HG02798 (cell line): Measurements from ENCODE around the gene TMEM252.

Experiments
- ATAC-seq: cut with Tn5 transposase; IDR thresholded peaks from one replicate; pipeline ENCODE4 v1.9.1; 2021; ENCODE audit warnings: mild to moderate bottlenecking; ENCODE audit not compliant: unreplicated experiment, poor library complexity

Gene TMEM252

GRCh38 chr9:68540712-68541535 is at the start of gene TMEM252:
Gene TMEM252 (minus strand): TSS chr9:68540883. CDS start chr9:68540814, 69 bp downstream.
- ATAC-seq: no peak

- no peak for ATAC-seq
Measured at GRCh38 chr9:68585034-68585761, 44.5 kb upstream of the TMEM252 start.

GRCh38 chr9:68584189-68585033 is 43.7 kb upstream of the TMEM252 start:
- ATAC-seq: peak; percentile 97

DNA sequence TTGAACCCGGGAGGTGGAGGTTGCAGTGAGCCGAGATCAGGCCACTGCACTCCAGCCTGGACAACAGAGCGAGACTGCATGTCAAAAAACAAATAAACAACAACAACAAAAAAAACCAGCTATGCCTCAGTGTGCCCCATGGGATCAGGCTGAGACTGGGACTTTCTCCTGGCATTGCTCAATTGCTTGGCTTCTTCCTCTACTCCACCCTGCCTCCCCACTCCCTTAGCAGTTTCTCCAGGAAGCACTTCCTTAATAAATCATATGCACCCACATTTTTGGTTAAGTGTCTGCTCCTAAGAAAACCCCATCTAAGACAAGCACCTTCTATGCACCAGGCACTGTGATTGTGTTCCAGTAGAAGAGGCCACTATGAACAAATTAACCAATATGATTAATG is 41.0 kb upstream of the TMEM252 start:
- ATAC-seq: no peak

DNA sequence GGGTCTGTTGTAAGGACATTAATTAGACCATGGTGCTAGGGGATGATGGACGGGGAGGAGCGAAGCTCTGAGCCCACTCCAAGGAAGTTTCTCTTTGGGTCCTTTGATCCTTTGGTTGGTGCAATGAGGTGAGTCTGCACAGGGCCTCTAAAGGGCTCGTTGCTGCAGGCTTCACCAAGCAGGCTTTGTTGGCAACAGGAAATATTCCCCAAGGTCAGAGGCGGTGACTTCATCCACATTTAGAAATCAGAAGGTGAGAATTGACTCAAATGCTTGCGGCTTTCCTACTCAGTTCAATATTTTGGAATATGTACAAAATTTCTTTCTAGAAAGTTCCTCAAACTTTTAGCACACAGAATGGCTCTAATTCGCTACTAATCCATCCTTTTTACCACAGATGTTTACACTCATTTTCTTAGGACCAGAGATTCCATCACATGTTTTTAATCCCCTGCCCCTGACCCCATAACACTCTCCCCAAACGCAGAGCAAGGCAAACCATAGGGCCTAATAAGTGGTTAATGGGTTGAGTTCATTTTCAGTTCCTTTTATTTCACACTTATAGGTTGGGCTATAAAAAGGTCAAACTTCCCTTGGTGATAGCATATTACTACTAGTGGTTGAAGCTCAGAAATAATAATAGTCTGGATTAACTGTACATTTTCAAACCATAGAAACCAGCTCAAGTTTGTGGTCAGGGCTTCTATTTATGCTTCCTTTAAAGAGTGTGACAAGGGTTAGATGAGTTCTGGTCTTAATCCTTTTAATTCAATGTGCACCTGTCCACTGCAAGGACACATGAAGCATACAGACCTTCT is 37.3 kb upstream of the TMEM252 start:
- peak; percentile 80 for ATAC-seq

DNA sequence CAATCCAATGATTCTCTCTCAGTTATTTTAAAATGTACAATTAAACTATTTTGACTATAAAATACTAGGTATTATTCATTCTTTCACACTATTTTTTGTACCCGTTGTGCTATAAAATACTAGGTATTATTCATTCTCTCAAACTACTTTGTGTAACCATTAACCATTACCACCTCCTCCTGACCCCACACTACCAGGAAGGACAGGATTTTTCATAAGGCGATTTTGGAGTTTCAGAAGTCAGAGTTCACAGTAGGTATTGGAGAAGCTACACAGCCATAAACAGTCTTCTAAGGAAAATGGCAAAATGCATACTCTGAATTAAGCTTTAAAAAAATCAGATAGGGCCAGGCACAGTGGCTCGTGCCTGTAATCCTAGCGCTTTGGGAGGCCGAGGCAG is 35.1 kb upstream of the TMEM252 start:
- ATAC-seq: no peak

DNA sequence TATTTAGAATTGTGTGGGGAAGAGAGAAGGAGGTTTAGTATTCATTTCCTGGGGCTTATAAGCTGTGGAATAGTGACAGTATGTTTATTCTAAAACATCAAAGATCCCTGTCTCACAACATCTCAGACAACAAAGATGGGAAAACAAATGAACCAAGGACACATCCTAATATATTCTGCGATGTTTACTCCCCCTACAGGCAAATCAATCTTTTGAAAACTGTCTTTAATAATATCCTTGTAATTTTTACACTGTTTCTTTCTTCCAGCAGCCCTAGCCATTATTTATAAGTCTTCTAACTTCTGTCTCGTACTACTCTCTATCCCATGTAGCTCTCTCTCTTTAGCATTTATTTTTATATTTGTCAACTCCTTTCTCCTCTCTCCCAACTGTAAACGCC is 33.5 kb upstream of the TMEM252 start:
- no peak for ATAC-seq

DNA sequence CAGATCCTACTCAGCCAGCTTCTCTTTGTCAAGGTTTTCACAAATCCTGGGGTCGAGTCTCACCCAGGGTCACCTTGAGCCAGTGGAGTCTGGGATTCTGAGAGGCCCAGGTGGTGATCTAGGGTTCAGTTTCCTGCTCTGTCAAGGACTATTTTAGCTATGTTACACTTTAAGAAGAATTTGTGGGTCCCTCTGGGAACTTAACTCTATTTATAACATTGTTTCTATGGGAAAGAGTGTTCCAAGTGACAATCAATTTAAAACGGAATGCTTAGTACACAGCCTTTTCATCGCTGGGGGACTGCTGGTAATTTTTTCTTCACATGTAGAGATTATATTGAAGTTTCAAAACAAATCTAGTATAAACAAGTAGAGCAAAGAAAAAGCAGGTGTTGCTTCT is 26.9 kb upstream of the TMEM252 start:
- no peak for ATAC-seq

- no peak for ATAC-seq
Measured at GRCh38 chr9:68562461-68562860, 21.8 kb upstream of the TMEM252 start.

GRCh38 chr9:68560071-68560844 is 19.6 kb upstream of the TMEM252 start:
- no peak for ATAC-seq

- ATAC-seq: no peak
Measured at GRCh38 chr9:68558545-68558944, 17.9 kb upstream of the TMEM252 start.

- no peak for ATAC-seq
Measured at GRCh38 chr9:68555437-68556150, 14.9 kb upstream of the TMEM252 start.

DNA sequence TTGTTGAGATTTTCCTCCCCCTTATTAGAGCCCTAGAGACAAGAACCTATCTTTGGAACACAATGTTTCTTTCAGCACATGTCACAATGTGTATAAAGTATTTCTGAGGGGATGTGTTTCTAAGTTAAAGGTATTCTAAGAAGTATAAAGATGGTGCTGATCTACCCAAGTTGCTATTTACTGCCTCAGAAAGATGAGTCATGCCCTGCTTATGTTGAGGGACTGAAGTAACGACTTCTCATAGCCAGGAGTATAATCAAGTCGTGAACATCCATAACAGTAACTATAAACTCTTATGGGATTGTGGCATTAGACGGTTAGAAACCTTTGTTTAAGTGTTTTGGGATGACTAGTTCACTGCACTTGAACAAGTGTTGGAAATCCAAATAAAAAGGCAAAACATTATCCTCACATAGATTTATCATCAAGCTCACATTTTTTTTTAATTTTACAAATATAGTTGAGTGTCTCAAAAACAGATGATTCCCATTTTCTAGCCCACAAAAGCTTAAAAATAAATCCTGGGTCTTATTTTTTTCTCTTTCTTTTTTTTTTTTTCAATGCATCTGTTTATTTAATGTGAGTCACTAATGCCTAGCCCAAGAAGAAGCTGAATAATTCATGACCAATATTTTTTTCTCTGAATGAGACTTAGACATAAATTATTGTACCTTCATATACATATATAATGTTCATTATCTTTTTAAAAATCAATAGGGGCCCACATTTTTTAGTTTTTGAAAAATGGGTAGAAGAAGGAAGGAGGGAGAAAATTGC is 12.2 kb upstream of the TMEM252 start:
- no peak for ATAC-seq

GRCh38 chr9:68551191-68551590 is 10.5 kb upstream of the TMEM252 start:
- ATAC-seq: no peak

DNA sequence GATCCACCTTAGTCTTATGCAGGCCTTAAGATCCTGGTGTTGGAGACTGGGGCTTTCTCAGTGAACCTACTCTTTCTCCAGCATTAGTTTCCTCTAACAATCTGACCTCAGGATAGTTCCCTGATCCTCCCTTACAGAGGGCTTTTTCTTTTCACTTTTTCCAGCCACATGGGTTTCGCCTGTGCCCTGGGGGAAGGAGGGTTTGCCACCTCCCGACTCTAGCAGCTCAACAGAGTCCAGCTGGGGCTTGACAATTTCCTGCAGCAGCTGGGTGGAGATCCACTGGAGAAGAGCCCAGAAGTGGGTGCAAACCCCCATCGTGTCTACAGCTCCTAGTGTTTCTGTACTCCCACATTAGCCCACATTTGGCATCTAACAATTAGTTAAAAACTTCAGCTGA is 7.6 kb upstream of the TMEM252 start:
- no peak for ATAC-seq

DNA sequence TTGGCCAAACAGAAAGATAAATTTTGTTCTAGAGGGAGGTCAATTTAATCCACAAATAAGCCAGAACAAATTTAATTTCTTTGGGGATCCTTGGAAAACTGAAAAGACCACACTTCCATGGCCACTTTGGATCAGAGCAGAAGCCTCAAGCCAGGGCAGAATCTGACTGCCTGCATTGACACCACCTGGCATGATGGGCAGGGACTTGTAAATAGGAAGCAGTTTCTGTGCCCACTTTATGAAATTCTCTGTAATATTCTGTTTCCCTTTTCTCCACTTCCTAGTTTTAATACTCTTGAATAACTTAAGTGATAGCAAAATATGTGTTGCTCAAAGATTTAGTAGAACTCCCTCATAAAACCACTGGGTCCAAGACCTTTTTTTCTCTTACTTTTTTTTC is 6.7 kb upstream of the TMEM252 start:
- ATAC-seq: no peak

DNA sequence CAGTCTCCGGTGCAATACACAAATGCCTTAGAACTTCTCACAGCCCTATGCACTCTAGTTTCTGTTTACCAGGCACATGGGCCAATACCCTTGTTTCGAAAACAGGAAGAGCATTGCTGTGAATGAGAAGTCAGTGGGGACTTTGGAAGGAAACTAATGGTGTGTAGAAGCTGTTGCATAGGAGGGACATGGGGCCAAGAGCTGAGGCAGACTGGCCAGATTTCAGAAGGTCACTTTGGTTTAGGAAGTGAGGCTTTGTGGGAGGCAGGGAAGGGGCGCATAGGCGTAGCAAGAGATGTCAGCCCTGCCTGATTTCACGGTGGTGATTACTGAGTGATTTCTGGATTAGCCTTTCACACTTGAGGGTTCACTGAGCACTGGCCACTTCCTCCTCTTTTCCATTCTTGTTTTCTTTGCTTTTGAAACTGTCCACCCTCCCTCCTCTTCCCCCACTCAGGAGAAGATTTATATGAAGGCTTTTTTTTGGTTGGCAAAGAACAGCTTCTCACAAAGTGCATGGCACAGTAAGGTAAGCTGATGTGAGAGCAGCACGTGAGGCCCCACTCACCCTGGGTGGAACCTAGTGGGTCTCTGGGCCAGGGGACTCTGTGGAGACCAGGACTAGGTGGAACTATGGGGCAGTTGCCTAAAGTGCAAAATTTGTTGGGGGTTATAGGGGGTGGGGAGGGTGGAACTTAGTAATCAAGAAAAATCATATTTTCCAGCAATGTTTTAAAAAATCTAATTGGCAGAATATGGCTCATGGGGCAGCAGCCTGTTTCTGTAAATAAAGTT is 6.1 kb upstream of the TMEM252 start:
- ATAC-seq: peak; percentile 83
